Thoracic aorta (tissue), 2 donors: ENCODE results near the gene SCARF1. TPM values are rescaled to one million over a fixed set of nuclear protein-coding genes. Genes with fewer than 3 reads are reported as not detected.

Experiments
- ATAC-seq: fragments of 150-250 bp; one replicate; pipeline ENCODE4 v1.8.0; 2017; ENCODE audit warnings: low read depth; ENCODE audit not compliant: insufficient number of reproducible peaks, low FRiP score
- DNase-seq: peaks from one replicate; pipeline ENCODE4 v3.0.0-alpha.2; 2020; ENCODE audit warnings: low spot score
- H3K27ac ChIP-seq, 2 donors: fragments of 200-600 bp; sonication (generic); 1 replicate in 1 of 2; 2 replicates in 1 of 2; pipeline ENCODE4 v1.5.1; 2016; ENCODE audit warnings: mild to moderate bottlenecking in 2 of 2, moderate library complexity in 2 of 2
- H3K27me3 ChIP-seq: fragments of 200-600 bp; sonication (generic); replicated peaks from 2 replicates; pipeline ENCODE4 v1.6.0; 2016; ENCODE audit warnings: mild to moderate bottlenecking; ENCODE audit not compliant: insufficient read depth
- H3K36me3 ChIP-seq: fragments of 200-600 bp; sonication (generic); one replicate; pipeline ENCODE4 v1.5.1; 2016
- H3K4me1 ChIP-seq, 2 donors: fragments of 200-600 bp; sonication (generic); 1 replicate in 1 of 2; 2 replicates in 1 of 2; pipeline versions ENCODE4 v1.5.1 to v1.6.0; 2016; ENCODE audit warnings: low read depth in 2 of 2, mild to moderate bottlenecking in 1 of 2; ENCODE audit not compliant: control insufficient read depth in 1 of 2
- H3K4me3 ChIP-seq: fragments of 200-600 bp; sonication (generic); 2 replicates; pipeline ENCODE4 v1.5.1; 2016; ENCODE audit warnings: mild to moderate bottlenecking
- H3K9me3 ChIP-seq: fragments of 200-600 bp; sonication (generic); 2 replicates; pipeline ENCODE4 v1.5.1; 2016
- total RNA-seq, 2 donors: library from RNA; depleted of rRNA; stranded (reverse); fragments of >200 nt; gene quantifications; one replicate each; pipeline versions ENCODE4 v1.1.0 to v1.2.3, GENCODE V29; 2016
- TF ChIP-seq, protein P1 (sequence below): fragments of 200-600 bp; sonication (generic); IDR thresholded peaks from one replicate; pipeline ENCODE4 v1.5.1; 2019; ENCODE audit warnings: antibody characterized with exemption

SCARF1 gene
- total RNA-seq, 2 donors from 2014 or later = 17.6 to 19.1 TPM

- Histone ChIP-seq H3K4me1 (peaks cover 8 to 16% of the 10 kb centered on the region in 2 donors), H3K27me3 (no peaks in the 10 kb centered on the region), H3K9me3 (no peaks in the 10 kb centered on the region), H3K4me3 (no peak overlapping the region), H3K27ac (no peak overlapping the region), H3K36me3 (no peaks in the 10 kb centered on the region)
- TF ChIP-seq, protein P1, sequence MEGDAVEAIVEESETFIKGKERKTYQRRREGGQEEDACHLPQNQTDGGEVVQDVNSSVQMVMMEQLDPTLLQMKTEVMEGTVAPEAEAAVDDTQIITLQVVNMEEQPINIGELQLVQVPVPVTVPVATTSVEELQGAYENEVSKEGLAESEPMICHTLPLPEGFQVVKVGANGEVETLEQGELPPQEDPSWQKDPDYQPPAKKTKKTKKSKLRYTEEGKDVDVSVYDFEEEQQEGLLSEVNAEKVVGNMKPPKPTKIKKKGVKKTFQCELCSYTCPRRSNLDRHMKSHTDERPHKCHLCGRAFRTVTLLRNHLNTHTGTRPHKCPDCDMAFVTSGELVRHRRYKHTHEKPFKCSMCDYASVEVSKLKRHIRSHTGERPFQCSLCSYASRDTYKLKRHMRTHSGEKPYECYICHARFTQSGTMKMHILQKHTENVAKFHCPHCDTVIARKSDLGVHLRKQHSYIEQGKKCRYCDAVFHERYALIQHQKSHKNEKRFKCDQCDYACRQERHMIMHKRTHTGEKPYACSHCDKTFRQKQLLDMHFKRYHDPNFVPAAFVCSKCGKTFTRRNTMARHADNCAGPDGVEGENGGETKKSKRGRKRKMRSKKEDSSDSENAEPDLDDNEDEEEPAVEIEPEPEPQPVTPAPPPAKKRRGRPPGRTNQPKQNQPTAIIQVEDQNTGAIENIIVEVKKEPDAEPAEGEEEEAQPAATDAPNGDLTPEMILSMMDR = no peak
- ATAC-seq = no peak
- DNase-seq = no peak
These were observed 61.4 kb downstream of the SCARF1 start for GRCh38 chr17:1584167-1584566.

Other genes with a start within 250 kb of the SCARF1 start
- gene YWHAE, start 245.5 kb downstream of the SCARF1 start, total RNA-seq = 100 to 1,000 TPM; 178 to 593 TPM
- 10 to 100 TPM; 48.3 to 76.0 TPM for gene CRK, start 189.5 kb downstream of the SCARF1 start, total RNA-seq
- gene MYO1C, start 153.0 kb downstream of the SCARF1 start, total RNA-seq = 100 to 1,000 TPM; 160 to 226 TPM
- 10 to 100 TPM; 78.7 to 95.3 TPM for gene INPP5K, start 129.1 kb downstream of the SCARF1 start, total RNA-seq
- gene PITPNA, start 82.9 kb downstream of the SCARF1 start, total RNA-seq = 10 to 100 TPM; 33.8 to 39.4 TPM
- gene SLC43A2, start 16.9 kb downstream of the SCARF1 start, total RNA-seq = 10 to 100 TPM; 21.1 to 21.9 TPM
- 10 to 100 TPM; 16.1 to 38.9 TPM for gene RILP, start 4.1 kb upstream of the SCARF1 start, total RNA-seq
- gene PRPF8, start 39.1 kb upstream of the SCARF1 start, total RNA-seq = 100 to 1,000 TPM; 184 to 186 TPM
- gene TLCD2, start 64.6 kb upstream of the SCARF1 start, total RNA-seq = 1 to 10 TPM; 7.3 to 8.3 TPM
- 10 to 100 TPM; 32.7 to 41.8 TPM for gene WDR81, start 79.0 kb upstream of the SCARF1 start, total RNA-seq
- 1 to 10 TPM; 5.0 to 9.8 TPM for gene SERPINF2, start 97.1 kb upstream of the SCARF1 start, total RNA-seq
- 100 to 1,000 TPM; 385 to 608 TPM for gene SERPINF1, start 116.3 kb upstream of the SCARF1 start, total RNA-seq
- gene SMYD4, start 184.2 kb upstream of the SCARF1 start, total RNA-seq = 10 to 100 TPM; 12.6 to 13.3 TPM
- 10 to 100 TPM; 15.4 to 40.0 TPM for gene RPA1, start 184.3 kb upstream of the SCARF1 start, total RNA-seq